Measurements from ENCODE around the gene NUDT8. TPM values are rescaled to one million over a fixed set of nuclear protein-coding genes. Genes with fewer than 3 reads are reported as not detected.

The NUDT8 gene
- 4.7 and 5.8 TPM in 2 replicates for total RNA-seq

DNA sequence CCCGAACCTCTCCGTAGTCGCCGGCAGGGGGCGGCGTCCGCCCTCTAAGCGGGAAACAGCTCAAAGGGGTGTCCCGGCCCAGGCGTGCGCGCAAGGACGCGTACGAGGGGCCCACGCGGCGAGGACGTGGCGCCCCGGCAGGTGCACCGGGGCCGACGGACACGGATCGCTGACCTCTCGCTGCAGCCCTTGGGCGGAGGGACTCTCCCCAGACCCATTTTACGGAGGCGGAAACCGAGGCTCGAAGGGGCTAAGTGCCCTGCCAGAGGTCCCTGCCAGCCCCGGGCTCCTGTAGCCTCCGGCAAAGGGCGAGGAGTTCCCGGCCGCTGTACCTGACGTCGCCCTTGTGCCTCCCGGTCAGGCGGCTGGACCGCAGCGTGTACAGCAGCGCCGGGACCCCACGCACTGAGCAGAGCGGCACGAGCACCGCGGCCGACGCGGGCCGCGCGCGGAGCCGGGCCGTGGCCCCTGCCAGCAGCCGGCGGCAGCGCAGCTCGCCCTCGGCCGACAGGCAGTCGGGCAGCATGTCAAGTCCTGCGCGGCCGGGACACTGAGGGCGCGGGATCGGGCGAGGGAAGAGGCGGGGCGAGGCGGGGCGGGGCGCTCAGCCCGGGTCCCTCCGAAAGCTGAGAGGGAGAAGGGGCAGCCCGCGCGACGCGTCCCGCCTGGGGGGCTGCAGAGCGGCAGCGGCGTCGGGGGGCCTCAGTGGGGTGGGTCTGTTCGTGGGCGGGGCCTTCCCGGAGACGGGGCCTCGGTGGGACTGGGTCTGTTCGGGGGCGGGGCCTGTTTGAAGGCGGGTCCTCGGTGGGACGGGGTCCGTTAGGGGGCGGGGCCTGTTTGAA, at the start of gene NUDT8:
Gene NUDT8 (minus strand): TSS at position 552 of the 842 bp plus-strand sequence. CDS start 26 bp downstream, at position 526.
- TF ChIP-seq, protein P1, sequence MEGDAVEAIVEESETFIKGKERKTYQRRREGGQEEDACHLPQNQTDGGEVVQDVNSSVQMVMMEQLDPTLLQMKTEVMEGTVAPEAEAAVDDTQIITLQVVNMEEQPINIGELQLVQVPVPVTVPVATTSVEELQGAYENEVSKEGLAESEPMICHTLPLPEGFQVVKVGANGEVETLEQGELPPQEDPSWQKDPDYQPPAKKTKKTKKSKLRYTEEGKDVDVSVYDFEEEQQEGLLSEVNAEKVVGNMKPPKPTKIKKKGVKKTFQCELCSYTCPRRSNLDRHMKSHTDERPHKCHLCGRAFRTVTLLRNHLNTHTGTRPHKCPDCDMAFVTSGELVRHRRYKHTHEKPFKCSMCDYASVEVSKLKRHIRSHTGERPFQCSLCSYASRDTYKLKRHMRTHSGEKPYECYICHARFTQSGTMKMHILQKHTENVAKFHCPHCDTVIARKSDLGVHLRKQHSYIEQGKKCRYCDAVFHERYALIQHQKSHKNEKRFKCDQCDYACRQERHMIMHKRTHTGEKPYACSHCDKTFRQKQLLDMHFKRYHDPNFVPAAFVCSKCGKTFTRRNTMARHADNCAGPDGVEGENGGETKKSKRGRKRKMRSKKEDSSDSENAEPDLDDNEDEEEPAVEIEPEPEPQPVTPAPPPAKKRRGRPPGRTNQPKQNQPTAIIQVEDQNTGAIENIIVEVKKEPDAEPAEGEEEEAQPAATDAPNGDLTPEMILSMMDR (IDR thresholded peaks at IDR 0.05; ENCODE audit: insufficient read depth, low read depth, low read length), result peak; percentile 80
- DNase-seq (ENCODE audit: low read depth), result peak; percentile 78
- peak within 1 kb of the TSS; percentile 80 for H3K4me3 ChIP-seq (ENCODE audit: low read depth, low read length)

GRCh38 chr11:67675058-67675747, 45.5 kb upstream of the NUDT8 start:
- TF ChIP-seq, protein P1 (IDR thresholded peaks at IDR 0.05; ENCODE audit: insufficient read depth, low read depth, low read length), result no peak
- no peak for DNase-seq (ENCODE audit: low read depth)
- H3K4me3 ChIP-seq (ENCODE audit: low read depth, low read length), result no peak overlapping the region

DNA sequence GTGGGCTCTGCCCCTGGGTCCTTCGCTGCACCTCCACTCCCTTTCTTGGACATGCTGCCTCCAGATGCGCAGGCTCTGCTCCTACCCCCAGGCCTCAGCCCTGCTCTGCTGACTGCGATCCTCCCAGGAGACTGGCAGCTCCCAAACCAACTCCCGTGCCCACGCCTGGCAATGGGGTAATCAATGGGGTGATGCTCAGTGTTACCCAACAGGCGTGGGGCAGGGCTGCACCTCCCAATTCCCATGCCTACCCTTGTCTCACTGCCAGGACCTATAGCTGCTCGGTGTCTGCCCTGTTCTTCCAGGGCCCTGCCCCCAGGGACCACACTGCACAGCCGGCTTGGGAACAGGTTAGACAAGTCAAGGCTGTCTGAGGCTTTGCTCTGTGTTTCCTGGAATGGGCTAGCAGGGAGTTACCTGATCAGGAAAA, 44.7 kb upstream of the NUDT8 start, which contains the start of gene ALDH3B2:
Gene ALDH3B2 (minus strand): TSS at position 182 of the 430 bp plus-strand sequence. CDS start 7,688 bp downstream, outside the sequence.
- no peak for DNase-seq (ENCODE audit: low read depth)
- TF ChIP-seq, protein P1 (IDR thresholded peaks at IDR 0.05; ENCODE audit: insufficient read depth, low read depth, low read length), result no peak
- no peak within 1 kb of the TSS for H3K4me3 ChIP-seq (ENCODE audit: low read depth, low read length)

GRCh38 chr11:67673902-67674301, 44.2 kb upstream of the NUDT8 start:
- no peak for DNase-seq (ENCODE audit: low read depth)
- TF ChIP-seq, protein P1 (IDR thresholded peaks at IDR 0.05; ENCODE audit: insufficient read depth, low read depth, low read length), result no peak
- H3K4me3 ChIP-seq (ENCODE audit: low read depth, low read length), result no peak overlapping the region

DNA sequence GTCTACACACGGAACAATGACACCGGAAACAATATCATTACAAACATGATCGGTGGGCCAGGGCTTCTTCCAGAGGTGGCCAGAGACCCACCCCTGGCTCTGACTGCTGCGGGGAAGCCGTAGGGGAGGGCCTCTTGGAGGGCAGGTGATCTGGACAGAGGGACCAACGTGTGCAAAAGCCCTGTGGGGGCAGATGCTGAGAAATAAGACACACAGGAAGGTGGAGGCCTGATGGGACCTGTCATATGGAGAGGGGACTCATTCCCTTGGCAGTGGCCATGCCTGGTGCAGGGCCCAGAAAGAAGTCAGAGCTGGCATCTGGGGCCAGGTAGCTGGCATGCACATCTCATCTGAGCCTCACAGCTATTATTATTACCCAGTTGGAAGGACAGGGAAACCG, 43.6 kb upstream of the NUDT8 start:
- TF ChIP-seq, protein P1 (IDR thresholded peaks at IDR 0.05; ENCODE audit: insufficient read depth, low read depth, low read length), result no peak
- no peak for DNase-seq (ENCODE audit: low read depth)
- H3K4me3 ChIP-seq (ENCODE audit: low read depth, low read length), result no peak overlapping the region

DNA sequence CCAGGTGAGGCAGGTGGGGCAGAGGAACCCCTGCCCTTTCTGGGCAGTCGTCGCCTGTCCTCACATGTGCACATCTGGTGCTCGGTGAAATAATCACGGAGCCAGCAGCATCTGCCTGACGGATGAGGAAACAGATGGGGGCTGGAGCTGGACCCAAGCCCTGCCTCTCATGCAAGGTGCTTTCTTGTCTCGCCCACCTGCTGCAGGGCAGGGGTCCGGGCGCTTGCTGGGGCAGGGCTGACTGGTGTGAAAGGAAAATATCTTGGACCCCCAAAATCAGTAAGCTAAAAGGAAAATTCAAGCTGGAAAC, 41.4 kb upstream of the NUDT8 start:
- H3K4me3 ChIP-seq (ENCODE audit: low read depth, low read length), result no peak overlapping the region
- no peak for DNase-seq (ENCODE audit: low read depth)

More for the DNA sequence above, 41.4 kb upstream of the NUDT8 start:
- TF ChIP-seq, protein P1 (IDR thresholded peaks at IDR 0.05; ENCODE audit: insufficient read depth, low read depth, low read length), result no peak

All from fibroblast of villous mesenchyme (primary cell).